ENCODE results near the gene ZEB2.

- TF ChIP-seq POLR2A (IDR thresholded peaks at IDR 0.05) (no peak), CTCF (IDR thresholded peaks at IDR 0.05) (no peak)
These were observed 43.2 kb downstream of the ZEB2 start for GRCh38 chr2:144476682-144477081.

Measured in uterus (tissue), 2 donors.